Activated gamma-delta T cell treated with anti-CD3 and anti-CD28 coated beads, Interleukin-2, amount 50 U/mL, for 16 hours (primary cell): ENCODE measurements around the gene RCBTB2.
A peak's percentile ranks its signal among the peaks of the same experiment; 100 is the strongest.

Experiments
- DNase-seq: peaks from one replicate; pipeline ENCODE4 v3.0.0-alpha.2; 2020; ENCODE audit warnings: low read depth

Gene RCBTB2

GRCh38 chr13:48563626-48564025 lies 30.7 kb upstream of the RCBTB2 start:
- DNase-seq: no peak

- DNase-seq: peak; percentile 67
Measured at GRCh38 chr13:48562296-48563066, 29.6 kb upstream of the RCBTB2 start.

GRCh38 chr13:48561466-48562235 lies 28.8 kb upstream of the RCBTB2 start:
- no peak for DNase-seq

- no peak for DNase-seq
Measured at GRCh38 chr13:48560657-48561337, 27.9 kb upstream of the RCBTB2 start.

- no peak for DNase-seq
Measured at GRCh38 chr13:48559638-48560320, 26.9 kb upstream of the RCBTB2 start.

- no peak for DNase-seq
Measured at GRCh38 chr13:48556817-48557216, 23.9 kb upstream of the RCBTB2 start.

GRCh38 chr13:48555441-48555840 lies 22.6 kb upstream of the RCBTB2 start:
- no peak for DNase-seq

GRCh38 chr13:48551329-48551728 lies 18.4 kb upstream of the RCBTB2 start:
- DNase-seq: no peak

- no peak for DNase-seq
Measured at GRCh38 chr13:48549658-48550057, 16.8 kb upstream of the RCBTB2 start.

GRCh38 chr13:48547663-48548092 lies 14.8 kb upstream of the RCBTB2 start:
- no peak for DNase-seq

- DNase-seq: no peak
Measured at GRCh38 chr13:48545608-48546007, 12.7 kb upstream of the RCBTB2 start.

- no peak for DNase-seq
Measured at GRCh38 chr13:48542581-48543341, 9.9 kb upstream of the RCBTB2 start.

- no peak for DNase-seq
Measured at GRCh38 chr13:48542138-48542537, 9.3 kb upstream of the RCBTB2 start.

GRCh38 chr13:48539550-48539949 lies 6.7 kb upstream of the RCBTB2 start:
- no peak for DNase-seq

GRCh38 chr13:48536621-48537250 lies 3.9 kb upstream of the RCBTB2 start:
- DNase-seq: no peak

GRCh38 chr13:48535766-48536165 lies 2.9 kb upstream of the RCBTB2 start:
- no peak for DNase-seq

- no peak for DNase-seq
Measured at GRCh38 chr13:48534911-48535501, 2.1 kb upstream of the RCBTB2 start.

- no peak for DNase-seq
Measured at GRCh38 chr13:48533961-48534600, 1.2 kb upstream of the RCBTB2 start.

- DNase-seq: no peak
Measured at GRCh38 chr13:48532256-48532505, 699 bp downstream of the RCBTB2 start.
